OCI-M1 (cell line): ENCODE results near the gene MB21D2.
A peak's percentile ranks its signal among the peaks of the same experiment; 100 is the strongest.

Experiments used
- DNase-seq: peaks from one replicate; lab custom pipeline; 2025; lab: John Stamatoyannopoulos, UW

Gene MB21D2

GRCh38 chr3:192923731-192924130 is 6.1 kb upstream of the MB21D2 start:
- no peak for DNase-seq

GRCh38 chr3:192921793-192922192 is 4.1 kb upstream of the MB21D2 start:
- DNase-seq = no peak

GRCh38 chr3:192920411-192920810 is 2.8 kb upstream of the MB21D2 start:
- DNase-seq = no peak

- peak; percentile 13 for DNase-seq
Observed at GRCh38 chr3:192919901-192920300, 2.2 kb upstream of the MB21D2 start.

- no peak for DNase-seq
Observed at GRCh38 chr3:192918275-192918588, 576 bp upstream of the MB21D2 start.

- peak; percentile 64 for DNase-seq
Observed at GRCh38 chr3:192917028-192917403, 640 bp downstream of the MB21D2 start.

GRCh38 chr3:192916371-192917027 is 1.2 kb downstream of the MB21D2 start:
- DNase-seq = no peak

- no peak for DNase-seq
Observed at GRCh38 chr3:192915722-192916121, 1.9 kb downstream of the MB21D2 start.

GRCh38 chr3:192915304-192915703 is 2.4 kb downstream of the MB21D2 start:
- DNase-seq = peak; percentile 74

GRCh38 chr3:192914848-192915247 is 2.8 kb downstream of the MB21D2 start:
- DNase-seq = no peak

GRCh38 chr3:192913540-192913939 is 4.1 kb downstream of the MB21D2 start:
- no peak for DNase-seq

GRCh38 chr3:192911293-192911692 is 6.4 kb downstream of the MB21D2 start:
- DNase-seq = no peak

GRCh38 chr3:192907784-192908183 is 9.9 kb downstream of the MB21D2 start:
- DNase-seq = no peak

GRCh38 chr3:192906940-192907339 is 10.7 kb downstream of the MB21D2 start:
- DNase-seq = peak; percentile 8

GRCh38 chr3:192905980-192906678 is 11.5 kb downstream of the MB21D2 start:
- peak; percentile 47 for DNase-seq

GRCh38 chr3:192904632-192905289 is 12.9 kb downstream of the MB21D2 start:
- DNase-seq = no peak

- no peak for DNase-seq
Observed at GRCh38 chr3:192902549-192902948, 15.1 kb downstream of the MB21D2 start.

- no peak for DNase-seq
Observed at GRCh38 chr3:192901435-192901834, 16.2 kb downstream of the MB21D2 start.

GRCh38 chr3:192899540-192899982 is 18.1 kb downstream of the MB21D2 start:
- peak; percentile 20 for DNase-seq

GRCh38 chr3:192897005-192897404 is 20.7 kb downstream of the MB21D2 start:
- DNase-seq = no peak

- DNase-seq = no peak
Observed at GRCh38 chr3:192896208-192896607, 21.4 kb downstream of the MB21D2 start.

GRCh38 chr3:192894676-192895075 is 23.0 kb downstream of the MB21D2 start:
- no peak for DNase-seq

GRCh38 chr3:192892981-192893700 is 24.5 kb downstream of the MB21D2 start:
- DNase-seq = peak; percentile 90
